Activated CD4-positive, alpha-beta T cell treated with anti-CD3 and anti-CD28 coated beads for 36 hours (primary cell): ENCODE results near the gene DCAF8L2. TPM values are rescaled to one million over a fixed set of nuclear protein-coding genes. Genes with fewer than 3 reads are reported as not detected.

ENCODE experiments used
- ATAC-seq: fragments of 200-7000 bp; cut with Tn5 transposase; one replicate; pipeline ENCODE4 v1.10.0; 2021; ENCODE audit warnings: mild to moderate bottlenecking, moderate library complexity
- CTCF ChIA-PET: fragments of 350-600 bp; sonication (Branson Sonifier 250); formaldehyde crosslinking; loops from one replicate; lab custom pipeline; 2021; ENCODE audit warnings: antibody characterized with exemption; lab: Charles Lee
- POLR2A ChIA-PET: fragments of 350-600 bp; sonication (Branson Sonifier 250); formaldehyde crosslinking; loops from one replicate; lab custom pipeline; 2021; ENCODE audit warnings: antibody characterized with exemption, inconsistent platforms; lab: Charles Lee
- DNase-seq: peaks from one replicate; pipeline ENCODE4 v3.0.0-alpha.2; 2020
- H3K27ac Mint-ChIP-seq: one replicate; pipeline ENCODE4 v1.8.0; 2021; ENCODE audit warnings: mixed read lengths
- H3K27me3 Mint-ChIP-seq: one replicate; pipeline ENCODE4 v1.8.0; 2021; ENCODE audit warnings: mixed read lengths
- H3K36me3 Mint-ChIP-seq: one replicate; pipeline ENCODE4 v1.8.0; 2021; ENCODE audit warnings: low read depth, mixed read lengths
- H3K4me1 Mint-ChIP-seq: one replicate; pipeline ENCODE4 v1.8.0; 2021; ENCODE audit warnings: mixed read lengths
- H3K4me3 Mint-ChIP-seq: one replicate; pipeline ENCODE4 v1.8.0; 2021; ENCODE audit warnings: mild to moderate bottlenecking, moderate library complexity, mixed read lengths
- H3K9me3 Mint-ChIP-seq: one replicate; pipeline ENCODE4 v1.8.0; 2021; ENCODE audit warnings: low read depth, mixed read lengths
- intact Hi-C, 2 experiments: fragments of 100-400 bp; cut with DNase I in 1 of 2; cut with micrococcal nuclease in 1 of 2; formaldehyde crosslinking; loops; one replicate each; pipeline versions ENCODE4 v1.14.2 to v1.15.1; 2022 to 2024; cut with DNase I, micrococcal nuclease
- total RNA-seq, 2 experiments: library from RNA; stranded (reverse); gene quantifications; one replicate each; pipeline ENCODE4 v1.2.3, GENCODE V29; 2021

DCAF8L2 gene
- total RNA-seq, 2 experiments from 2014 or later: not detected

GRCh38 chrX:27600686-27601085 is 10.5 kb downstream of the DCAF8L2 start:
- no peaks in the 10 kb centered on the region for H3K36me3 Mint-ChIP-seq
- no peaks in the 10 kb centered on the region for H3K9me3 Mint-ChIP-seq
- H3K27ac Mint-ChIP-seq: no peak overlapping the region
- no peak for DNase-seq
- intact Hi-C loops: no loop called here
- CTCF ChIA-PET: interaction anchor here (0.7 kb wide), 1 partner anchor 9 kb away, joined by 3 read pairs; no protein-coding TSS in a partner anchor
- no peaks in the 10 kb centered on the region for H3K27me3 Mint-ChIP-seq
- no peak for ATAC-seq
- no peak overlapping the region for H3K4me3 Mint-ChIP-seq
- H3K4me1 Mint-ChIP-seq: no peaks in the 10 kb centered on the region
- POLR2A ChIA-PET: no interaction called here

GRCh38 chrX:27608671-27609070 is 18.5 kb downstream of the DCAF8L2 start:
- POLR2A ChIA-PET: no interaction called here
- ATAC-seq (no peak), DNase-seq (no peak)
- H3K4me3 Mint-ChIP-seq: no peak overlapping the region
- intact Hi-C loops: no loop called here
- no peaks in the 10 kb centered on the region for H3K27me3 Mint-ChIP-seq
- H3K27ac Mint-ChIP-seq: no peak overlapping the region
- no peaks in the 10 kb centered on the region for H3K36me3 Mint-ChIP-seq
- H3K9me3 Mint-ChIP-seq: no peaks in the 10 kb centered on the region
- CTCF ChIA-PET: no interaction called here
- H3K4me1 Mint-ChIP-seq: no peaks in the 10 kb centered on the region

- ATAC-seq: no peak
- ChIA-PET POLR2A (no interaction called here), CTCF (no interaction called here)
- no peaks in the 10 kb centered on the region for H3K27me3 Mint-ChIP-seq
- DNase-seq: no peak
- intact Hi-C loops: no loop called here
- H3K9me3 Mint-ChIP-seq: peaks cover 1% of the 10 kb centered on the region
- no peaks in the 10 kb centered on the region for H3K36me3 Mint-ChIP-seq
- H3K4me3 Mint-ChIP-seq: no peak overlapping the region
- H3K4me1 Mint-ChIP-seq: no peaks in the 10 kb centered on the region
- H3K27ac Mint-ChIP-seq: no peak overlapping the region
These were observed 29.3 kb downstream of the DCAF8L2 start for GRCh38 chrX:27619459-27619858.

- Mint-ChIP-seq H3K4me1 (no peaks in the 10 kb centered on the region), H3K36me3 (no peaks in the 10 kb centered on the region), H3K9me3 (peaks cover 1% of the 10 kb centered on the region), H3K27me3 (no peaks in the 10 kb centered on the region), H3K4me3 (no peak overlapping the region), H3K27ac (no peak overlapping the region)
- DNase-seq (no peak), ATAC-seq (no peak)
- ChIA-PET POLR2A (no interaction called here), CTCF (no interaction called here)
- intact Hi-C loops: no loop called here
These were observed 29.8 kb downstream of the DCAF8L2 start for GRCh38 chrX:27619975-27620374.

- DNase-seq (no peak), ATAC-seq (no peak)
- ChIA-PET POLR2A (no interaction called here), CTCF (no interaction called here)
- Mint-ChIP-seq H3K9me3 (peaks cover 1% of the 10 kb centered on the region), H3K4me1 (no peaks in the 10 kb centered on the region), H3K27ac (no peak overlapping the region), H3K36me3 (no peaks in the 10 kb centered on the region), H3K4me3 (no peak overlapping the region), H3K27me3 (no peaks in the 10 kb centered on the region)
- intact Hi-C loops: no loop called here
These were observed 32.7 kb downstream of the DCAF8L2 start for GRCh38 chrX:27622883-27623282.

- intact Hi-C loops: no loop called here
- H3K4me3 Mint-ChIP-seq: no peak overlapping the region
- no peaks in the 10 kb centered on the region for H3K36me3 Mint-ChIP-seq
- peaks cover 1% of the 10 kb centered on the region for H3K9me3 Mint-ChIP-seq
- no peaks in the 10 kb centered on the region for H3K27me3 Mint-ChIP-seq
- H3K27ac Mint-ChIP-seq: no peak overlapping the region
- ChIA-PET CTCF (interaction anchor here (1.2 kb wide), 1 partner anchor 17 kb away, joined by 3 read pairs; no protein-coding TSS in a partner anchor), POLR2A (no interaction called here)
- no peaks in the 10 kb centered on the region for H3K4me1 Mint-ChIP-seq
- ATAC-seq (no peak), DNase-seq (no peak)
These were observed 35.9 kb downstream of the DCAF8L2 start for GRCh38 chrX:27626066-27626465.

- Mint-ChIP-seq H3K27ac (no peak overlapping the region), H3K4me1 (no peaks in the 10 kb centered on the region), H3K36me3 (no peaks in the 10 kb centered on the region), H3K4me3 (no peak overlapping the region), H3K9me3 (peaks cover 4% of the 10 kb centered on the region), H3K27me3 (no peaks in the 10 kb centered on the region)
- ChIA-PET POLR2A (no interaction called here), CTCF (no interaction called here)
- no peak for DNase-seq
- intact Hi-C loops: loop anchor here in 1 of 2 experiments (1.0 kb wide), 1 partner anchor 15 kb away; no protein-coding TSS in a partner anchor
- ATAC-seq: no peak
These were observed 43.2 kb downstream of the DCAF8L2 start for GRCh38 chrX:27633328-27633727.

- ATAC-seq (no peak), DNase-seq (no peak)
- no peaks in the 10 kb centered on the region for H3K4me1 Mint-ChIP-seq
- H3K4me3 Mint-ChIP-seq: no peak overlapping the region
- POLR2A ChIA-PET: no interaction called here
- H3K9me3 Mint-ChIP-seq: no peaks in the 10 kb centered on the region
- CTCF ChIA-PET: no interaction called here
- H3K27me3 Mint-ChIP-seq: no peaks in the 10 kb centered on the region
- no peak overlapping the region for H3K27ac Mint-ChIP-seq
- intact Hi-C loops: no loop called here
- no peaks in the 10 kb centered on the region for H3K36me3 Mint-ChIP-seq
These were observed 66.4 kb downstream of the DCAF8L2 start for GRCh38 chrX:27656581-27656980.

GRCh38 chrX:27660878-27661277 is 70.7 kb downstream of the DCAF8L2 start:
- Mint-ChIP-seq H3K27ac (no peak overlapping the region), H3K4me1 (no peaks in the 10 kb centered on the region), H3K36me3 (no peaks in the 10 kb centered on the region), H3K4me3 (no peak overlapping the region), H3K9me3 (peaks cover 2% of the 10 kb centered on the region), H3K27me3 (no peaks in the 10 kb centered on the region)
- intact Hi-C loops: no loop called here
- POLR2A ChIA-PET: no interaction called here
- DNase-seq: no peak
- ATAC-seq: no peak
- CTCF ChIA-PET: no interaction called here

GRCh38 chrX:27671234-27671633 is 81.1 kb downstream of the DCAF8L2 start:
- Mint-ChIP-seq H3K36me3 (no peaks in the 10 kb centered on the region), H3K9me3 (no peaks in the 10 kb centered on the region), H3K27me3 (no peaks in the 10 kb centered on the region), H3K27ac (no peak overlapping the region), H3K4me1 (no peaks in the 10 kb centered on the region), H3K4me3 (no peak overlapping the region)
- intact Hi-C loops: no loop called here
- no peak for ATAC-seq
- ChIA-PET CTCF (no interaction called here), POLR2A (no interaction called here)
- DNase-seq: no peak

- Mint-ChIP-seq H3K9me3 (no peaks in the 10 kb centered on the region), H3K4me3 (no peak overlapping the region), H3K27ac (no peak overlapping the region), H3K36me3 (no peaks in the 10 kb centered on the region), H3K4me1 (no peaks in the 10 kb centered on the region), H3K27me3 (no peaks in the 10 kb centered on the region)
- ATAC-seq: no peak
- ChIA-PET CTCF (no interaction called here), POLR2A (no interaction called here)
- DNase-seq: no peak
- intact Hi-C loops: no loop called here
These were observed 84.3 kb downstream of the DCAF8L2 start for GRCh38 chrX:27674491-27674890.

GRCh38 chrX:27675493-27675892 is 85.3 kb downstream of the DCAF8L2 start:
- Mint-ChIP-seq H3K36me3 (no peaks in the 10 kb centered on the region), H3K27me3 (no peaks in the 10 kb centered on the region), H3K4me1 (no peaks in the 10 kb centered on the region), H3K27ac (no peak overlapping the region), H3K9me3 (no peaks in the 10 kb centered on the region), H3K4me3 (no peak overlapping the region)
- ChIA-PET CTCF (no interaction called here), POLR2A (no interaction called here)
- intact Hi-C loops: no loop called here
- ATAC-seq (no peak), DNase-seq (no peak)

- CTCF ChIA-PET: no interaction called here
- Mint-ChIP-seq H3K4me3 (no peak overlapping the region), H3K27me3 (no peaks in the 10 kb centered on the region), H3K9me3 (no peaks in the 10 kb centered on the region), H3K27ac (no peak overlapping the region), H3K4me1 (no peaks in the 10 kb centered on the region), H3K36me3 (no peaks in the 10 kb centered on the region)
- intact Hi-C loops: no loop called here
- POLR2A ChIA-PET: no interaction called here
- DNase-seq (no peak), ATAC-seq (no peak)
These were observed 89.1 kb downstream of the DCAF8L2 start for GRCh38 chrX:27679281-27679680.
